WTC11 (cell line): ENCODE results near the gene NOSTRIN. TPM values are rescaled to one million over a fixed set of nuclear protein-coding genes. Genes with fewer than 3 reads are reported as not detected.

ENCODE experiments used
- ATAC-seq: fragments of 200-7000 bp; cut with Tn5 transposase; 2 replicates; pipeline ENCODE4 v1.10.0; 2021; ENCODE audit warnings: mild to moderate bottlenecking, moderate library complexity
- CTCF ChIA-PET: fragments of 300-600 bp; sonication (Branson Sonifier 250); formaldehyde crosslinking; loops from one replicate; lab custom pipeline; 2021; ENCODE audit warnings: antibody characterized with exemption; lab: Charles Lee
- POLR2A ChIA-PET: fragments of 350-600 bp; sonication (Branson Sonifier 250); formaldehyde crosslinking; loops from one replicate; lab custom pipeline; 2021; ENCODE audit warnings: antibody characterized with exemption; lab: Charles Lee
- DNase-seq: peaks from one replicate; pipeline ENCODE4 v3.0.0; 2021; ENCODE audit warnings: low spot score
- H3K27ac Mint-ChIP-seq: 2 replicates; pipeline ENCODE4 v1.8.0; 2021; ENCODE audit warnings: mixed read lengths
- H3K27me3 Mint-ChIP-seq: 2 replicates; pipeline ENCODE4 v1.8.0; 2021; ENCODE audit warnings: low read depth, mild to moderate bottlenecking, moderate library complexity, mixed read lengths
- H3K36me3 Mint-ChIP-seq: 2 replicates; pipeline ENCODE4 v1.8.0; 2021; ENCODE audit warnings: mixed read lengths
- H3K4me1 Mint-ChIP-seq: 2 replicates; pipeline ENCODE4 v1.8.0; 2022; ENCODE audit warnings: mixed read lengths
- H3K4me3 Mint-ChIP-seq: 2 replicates; pipeline ENCODE4 v1.8.0; 2021; ENCODE audit warnings: mild to moderate bottlenecking, moderate library complexity, mixed read lengths
- H3K9me3 Mint-ChIP-seq: 2 replicates; pipeline ENCODE4 v1.8.0; 2021; ENCODE audit warnings: mixed read lengths
- ARID4B ChIP-seq: sonication (generic); formaldehyde crosslinking; IDR thresholded peaks from 2 replicates; pipeline ENCODE4 v1.8.0; 2023; ENCODE audit warnings: missing genetic modification reagents, mild to moderate bottlenecking, borderline replicate concordance
- CREB1 ChIP-seq: sonication (generic); formaldehyde crosslinking; IDR thresholded peaks from 2 replicates; pipeline ENCODE4 v1.8.0; 2023; ENCODE audit warnings: mild to moderate bottlenecking, missing genetic modification reagents
- CREM ChIP-seq: sonication (generic); formaldehyde crosslinking; IDR thresholded peaks from 2 replicates; pipeline ENCODE4 v1.8.1; 2022; ENCODE audit warnings: mild to moderate bottlenecking, missing genetic modification reagents, moderate library complexity
- ETV6 ChIP-seq: sonication (generic); formaldehyde crosslinking; IDR thresholded peaks from 2 replicates; pipeline ENCODE4 v1.8.1; 2022; ENCODE audit warnings: mild to moderate bottlenecking, missing genetic modification reagents
- FOXP4 ChIP-seq: sonication (generic); formaldehyde crosslinking; IDR thresholded peaks from 2 replicates; pipeline ENCODE4 v1.8.0; 2022; ENCODE audit warnings: mild to moderate bottlenecking, missing genetic modification reagents
- GRHL2 ChIP-seq: fragments of 250-450 bp; sonication (Bioruptor Pico); IDR thresholded peaks from 2 replicates; pipeline ENCODE4 v1.8.0; 2022; ENCODE audit warnings: mild to moderate bottlenecking, moderate library complexity; ENCODE audit not compliant: insufficient replicate concordance, severe bottlenecking
- IRF2 ChIP-seq: sonication (generic); formaldehyde crosslinking; IDR thresholded peaks from 2 replicates; pipeline ENCODE4 v1.8.0; 2022; ENCODE audit warnings: low read depth, missing genetic modification reagents, borderline replicate concordance
- NFATC4 ChIP-seq: fragments of 250-450 bp; sonication (Bioruptor Pico); IDR thresholded peaks from 2 replicates; pipeline ENCODE4 v1.9.0; 2021; ENCODE audit warnings: mild to moderate bottlenecking
- NR1H2 ChIP-seq: sonication (generic); formaldehyde crosslinking; IDR thresholded peaks from 2 replicates; pipeline ENCODE4 v1.9.0; 2021; ENCODE audit warnings: mild to moderate bottlenecking, moderate library complexity, missing genetic modification reagents
- OVOL2 ChIP-seq: fragments of 250-450 bp; sonication (Bioruptor Pico); IDR thresholded peaks from 2 replicates; pipeline ENCODE4 v1.9.0; 2021; ENCODE audit warnings: mild to moderate bottlenecking, borderline replicate concordance
- PREB ChIP-seq: sonication (generic); formaldehyde crosslinking; IDR thresholded peaks from 2 replicates; pipeline ENCODE4 v1.8.1; 2022; ENCODE audit warnings: mild to moderate bottlenecking, missing genetic modification reagents, moderate library complexity, borderline replicate concordance
- USF1 ChIP-seq: sonication (generic); formaldehyde crosslinking; IDR thresholded peaks from 2 replicates; pipeline ENCODE4 v1.8.0; 2022; ENCODE audit warnings: mild to moderate bottlenecking, missing genetic modification reagents
- ZNF317 ChIP-seq: sonication (generic); formaldehyde crosslinking; IDR thresholded peaks from 2 replicates; pipeline ENCODE4 v1.8.1; 2023; ENCODE audit warnings: low read depth, mild to moderate bottlenecking, moderate library complexity, missing genetic modification reagents, borderline replicate concordance
- ZNF671 ChIP-seq: fragments of 250-450 bp; sonication (Bioruptor Pico); IDR thresholded peaks from 2 replicates; pipeline ENCODE4 v1.8.0; 2021; ENCODE audit warnings: mild to moderate bottlenecking
- total RNA-seq: library from RNA; stranded (reverse); gene quantifications from 3 replicates; pipeline ENCODE4 v1.2.3, GENCODE V29; 2021
- TF ChIP-seq, protein P1 (sequence below): fragments of 250-450 bp; sonication (Bioruptor Pico); IDR thresholded peaks from 2 replicates; pipeline ENCODE4 v1.9.0; 2021; ENCODE audit warnings: moderate library complexity, mild to moderate bottlenecking, inconsistent platforms, borderline replicate concordance
- TF ChIP-seq, protein P2 (sequence below): sonication (generic); formaldehyde crosslinking; IDR thresholded peaks from 2 replicates; pipeline ENCODE4 v1.8.1; 2022; ENCODE audit warnings: missing genetic modification reagents, borderline replicate concordance
- TF ChIP-seq, protein P3 (sequence below): sonication (generic); formaldehyde crosslinking; IDR thresholded peaks from 2 replicates; pipeline ENCODE4 v1.8.1; 2023; ENCODE audit warnings: mild to moderate bottlenecking, missing genetic modification reagents, moderate library complexity
- TF ChIP-seq, protein P4 (sequence below): fragments of 250-450 bp; sonication (Bioruptor Pico); IDR thresholded peaks from 2 replicates; pipeline ENCODE4 v1.9.0; 2021; ENCODE audit warnings: mild to moderate bottlenecking

The NOSTRIN gene
- total RNA-seq, 1 experiment from 2014 or later, result 0.22 TPM

DNA sequence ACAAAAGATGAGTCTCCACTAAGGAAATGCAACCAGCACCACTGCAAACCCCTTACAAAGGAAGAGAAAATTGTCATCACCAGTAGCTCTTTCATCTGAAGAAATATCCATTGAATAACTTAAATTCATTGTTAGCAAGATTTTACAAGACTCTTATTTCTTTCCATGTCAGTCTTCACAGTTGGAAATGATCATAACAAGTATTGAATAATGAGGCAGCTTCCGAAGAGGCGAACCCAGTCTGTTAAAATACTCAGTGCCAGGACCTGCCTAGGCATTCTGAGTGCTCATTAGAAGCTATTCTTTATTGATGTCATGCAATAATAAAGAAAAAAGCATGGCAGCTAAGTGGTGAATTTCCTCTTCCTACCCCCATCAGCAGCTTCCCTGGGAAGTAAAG lies 33.5 kb downstream of the NOSTRIN start:
- Mint-ChIP-seq H3K9me3 (peaks cover 17% of the 10 kb centered on the region), H3K27me3 (no peaks in the 10 kb centered on the region), H3K4me3 (no peak overlapping the region), H3K36me3 (peaks cover 4% of the 10 kb centered on the region; the same call in 1 of the 2 replicates), H3K27ac (no peak overlapping the region), H3K4me1 (no peaks in the 10 kb centered on the region)
- POLR2A ChIA-PET, result no interaction called here
- ATAC-seq (no peak), DNase-seq (no peak)
- CTCF ChIA-PET, result no interaction called here
- TF ChIP-seq ZNF671 (CRISPR knock-in tag) (no peak), GRHL2 (no peak), USF1 (CRISPR knock-in tag) (no peak), ARID4B (CRISPR knock-in tag) (no peak), ZNF317 (no peak), ETV6 (no peak), FOXP4 (CRISPR knock-in tag) (no peak), NFATC4 (CRISPR knock-in tag) (no peak), NR1H2 (CRISPR knock-in tag) (no peak), CREB1 (no peak), IRF2 (CRISPR knock-in tag) (no peak), PREB (CRISPR knock-in tag) (no peak), CREM (CRISPR knock-in tag) (no peak), OVOL2 (CRISPR knock-in tag) (no peak)
- TF ChIP-seq, protein P1, sequence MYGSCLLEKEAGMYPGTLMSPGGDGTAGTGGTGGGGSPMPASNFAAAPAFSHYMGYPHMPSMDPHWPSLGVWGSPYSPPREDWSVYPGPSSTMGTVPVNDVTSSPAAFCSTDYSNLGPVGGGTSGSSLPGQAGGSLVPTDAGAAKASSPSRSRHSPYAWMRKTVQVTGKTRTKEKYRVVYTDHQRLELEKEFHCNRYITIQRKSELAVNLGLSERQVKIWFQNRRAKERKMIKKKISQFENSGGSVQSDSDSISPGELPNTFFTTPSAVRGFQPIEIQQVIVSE, result no peak
- TF ChIP-seq, protein P2, sequence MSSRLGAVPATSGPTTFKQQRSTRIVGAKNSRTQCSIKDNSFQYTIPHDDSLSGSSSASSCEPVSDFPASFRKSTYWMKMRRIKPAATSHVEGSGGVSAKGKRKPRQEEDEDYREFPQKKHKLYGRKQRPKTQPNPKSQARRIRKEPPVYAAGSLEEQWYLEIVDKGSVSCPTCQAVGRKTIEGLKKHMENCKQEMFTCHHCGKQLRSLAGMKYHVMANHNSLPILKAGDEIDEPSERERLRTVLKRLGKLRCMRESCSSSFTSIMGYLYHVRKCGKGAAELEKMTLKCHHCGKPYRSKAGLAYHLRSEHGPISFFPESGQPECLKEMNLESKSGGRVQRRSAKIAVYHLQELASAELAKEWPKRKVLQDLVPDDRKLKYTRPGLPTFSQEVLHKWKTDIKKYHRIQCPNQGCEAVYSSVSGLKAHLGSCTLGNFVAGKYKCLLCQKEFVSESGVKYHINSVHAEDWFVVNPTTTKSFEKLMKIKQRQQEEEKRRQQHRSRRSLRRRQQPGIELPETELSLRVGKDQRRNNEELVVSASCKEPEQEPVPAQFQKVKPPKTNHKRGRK (CRISPR knock-in tag), result no peak
- TF ChIP-seq, protein P3, sequence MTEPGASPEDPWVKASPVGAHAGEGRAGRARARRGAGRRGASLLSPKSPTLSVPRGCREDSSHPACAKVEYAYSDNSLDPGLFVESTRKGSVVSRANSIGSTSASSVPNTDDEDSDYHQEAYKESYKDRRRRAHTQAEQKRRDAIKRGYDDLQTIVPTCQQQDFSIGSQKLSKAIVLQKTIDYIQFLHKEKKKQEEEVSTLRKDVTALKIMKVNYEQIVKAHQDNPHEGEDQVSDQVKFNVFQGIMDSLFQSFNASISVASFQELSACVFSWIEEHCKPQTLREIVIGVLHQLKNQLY, result no peak
- TF ChIP-seq, protein P4, sequence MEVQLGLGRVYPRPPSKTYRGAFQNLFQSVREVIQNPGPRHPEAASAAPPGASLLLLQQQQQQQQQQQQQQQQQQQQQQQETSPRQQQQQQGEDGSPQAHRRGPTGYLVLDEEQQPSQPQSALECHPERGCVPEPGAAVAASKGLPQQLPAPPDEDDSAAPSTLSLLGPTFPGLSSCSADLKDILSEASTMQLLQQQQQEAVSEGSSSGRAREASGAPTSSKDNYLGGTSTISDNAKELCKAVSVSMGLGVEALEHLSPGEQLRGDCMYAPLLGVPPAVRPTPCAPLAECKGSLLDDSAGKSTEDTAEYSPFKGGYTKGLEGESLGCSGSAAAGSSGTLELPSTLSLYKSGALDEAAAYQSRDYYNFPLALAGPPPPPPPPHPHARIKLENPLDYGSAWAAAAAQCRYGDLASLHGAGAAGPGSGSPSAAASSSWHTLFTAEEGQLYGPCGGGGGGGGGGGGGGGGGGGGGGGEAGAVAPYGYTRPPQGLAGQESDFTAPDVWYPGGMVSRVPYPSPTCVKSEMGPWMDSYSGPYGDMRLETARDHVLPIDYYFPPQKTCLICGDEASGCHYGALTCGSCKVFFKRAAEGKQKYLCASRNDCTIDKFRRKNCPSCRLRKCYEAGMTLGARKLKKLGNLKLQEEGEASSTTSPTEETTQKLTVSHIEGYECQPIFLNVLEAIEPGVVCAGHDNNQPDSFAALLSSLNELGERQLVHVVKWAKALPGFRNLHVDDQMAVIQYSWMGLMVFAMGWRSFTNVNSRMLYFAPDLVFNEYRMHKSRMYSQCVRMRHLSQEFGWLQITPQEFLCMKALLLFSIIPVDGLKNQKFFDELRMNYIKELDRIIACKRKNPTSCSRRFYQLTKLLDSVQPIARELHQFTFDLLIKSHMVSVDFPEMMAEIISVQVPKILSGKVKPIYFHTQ (CRISPR knock-in tag), result no peak
